Activated CD8-positive, alpha-beta T cell treated with anti-CD3 and anti-CD28 coated beads for 36 hours (primary cell): ENCODE measurements around the gene TYW3. TPM values are rescaled to one million over a fixed set of nuclear protein-coding genes. Genes with fewer than 3 reads are reported as not detected.

Experiments
- ATAC-seq: fragments of 200-7000 bp; cut with Tn5 transposase; one replicate; pipeline ENCODE4 v1.10.0; 2021; ENCODE audit warnings: mild to moderate bottlenecking, moderate library complexity
- CTCF ChIA-PET: fragments of 350-600 bp; sonication (Branson Sonifier 250); formaldehyde crosslinking; loops from one replicate; lab custom pipeline; 2021; ENCODE audit warnings: antibody characterized with exemption; lab: Charles Lee
- POLR2A ChIA-PET: fragments of 350-600 bp; sonication (Branson Sonifier 250); formaldehyde crosslinking; loops from one replicate; lab custom pipeline; 2021; ENCODE audit warnings: antibody characterized with exemption; lab: Charles Lee
- DNase-seq: peaks from one replicate; pipeline ENCODE4 v3.0.0-alpha.2; 2020
- H3K27ac Mint-ChIP-seq: one replicate; pipeline ENCODE4 v1.8.0; 2021; ENCODE audit warnings: mild to moderate bottlenecking, mixed read lengths
- H3K27me3 Mint-ChIP-seq: one replicate; pipeline ENCODE4 v1.8.0; 2021; ENCODE audit warnings: mixed read lengths
- H3K36me3 Mint-ChIP-seq: one replicate; pipeline ENCODE4 v1.8.0; 2021; ENCODE audit warnings: low read depth, mixed read lengths
- H3K4me1 Mint-ChIP-seq: one replicate; pipeline ENCODE4 v1.8.0; 2021; ENCODE audit warnings: low read depth, mixed read lengths
- H3K4me3 Mint-ChIP-seq: one replicate; pipeline ENCODE4 v1.8.0; 2021; ENCODE audit warnings: mild to moderate bottlenecking, moderate library complexity, mixed read lengths
- H3K9me3 Mint-ChIP-seq: one replicate; pipeline ENCODE4 v1.8.0; 2021; ENCODE audit warnings: mixed read lengths
- intact Hi-C: fragments of 100-400 bp; cut with micrococcal nuclease; formaldehyde crosslinking; loops from one replicate; pipeline ENCODE4 v1.10.0; 2022
- total RNA-seq, 2 experiments: library from RNA; stranded (reverse); gene quantifications; one replicate each; pipeline ENCODE4 v1.2.3, GENCODE V29; 2021
- TF ChIP-seq, protein P1 (sequence below): fragments of 200-600 bp; IDR thresholded peaks from one replicate; pipeline ENCODE4 v1.8.0; 2022; ENCODE audit warnings: antibody characterized with exemption, mild to moderate bottlenecking

TYW3 gene
- total RNA-seq, 2 experiments from 2014 or later: 22.0 to 24.4 TPM

DNA sequence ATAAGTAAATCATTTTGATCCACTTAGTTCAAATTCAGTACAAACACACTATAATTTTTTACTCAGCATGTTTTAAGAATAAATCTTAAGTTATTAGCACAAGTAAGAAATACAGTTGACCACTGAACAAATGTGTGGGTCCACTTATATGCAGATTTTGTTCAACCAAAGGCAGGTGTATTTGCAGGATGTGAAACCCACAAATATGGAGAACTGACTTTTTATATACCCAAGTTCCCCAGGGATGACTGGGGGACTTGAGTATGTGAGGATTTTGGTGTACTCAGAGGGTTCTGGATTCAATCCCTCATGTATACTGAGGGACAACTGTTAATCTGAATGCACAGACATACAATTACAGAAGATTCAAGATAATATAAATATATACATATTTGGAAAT lies 33.6 kb upstream of the TYW3 start:
- CTCF ChIA-PET: interaction anchor here (0.9 to 2.5 kb wide), 2 partner anchors 9 to 10 kb away, joined by 3 to 13 read pairs; no protein-coding TSS in a partner anchor
- H3K4me3 Mint-ChIP-seq: no peak overlapping the region

DNA sequence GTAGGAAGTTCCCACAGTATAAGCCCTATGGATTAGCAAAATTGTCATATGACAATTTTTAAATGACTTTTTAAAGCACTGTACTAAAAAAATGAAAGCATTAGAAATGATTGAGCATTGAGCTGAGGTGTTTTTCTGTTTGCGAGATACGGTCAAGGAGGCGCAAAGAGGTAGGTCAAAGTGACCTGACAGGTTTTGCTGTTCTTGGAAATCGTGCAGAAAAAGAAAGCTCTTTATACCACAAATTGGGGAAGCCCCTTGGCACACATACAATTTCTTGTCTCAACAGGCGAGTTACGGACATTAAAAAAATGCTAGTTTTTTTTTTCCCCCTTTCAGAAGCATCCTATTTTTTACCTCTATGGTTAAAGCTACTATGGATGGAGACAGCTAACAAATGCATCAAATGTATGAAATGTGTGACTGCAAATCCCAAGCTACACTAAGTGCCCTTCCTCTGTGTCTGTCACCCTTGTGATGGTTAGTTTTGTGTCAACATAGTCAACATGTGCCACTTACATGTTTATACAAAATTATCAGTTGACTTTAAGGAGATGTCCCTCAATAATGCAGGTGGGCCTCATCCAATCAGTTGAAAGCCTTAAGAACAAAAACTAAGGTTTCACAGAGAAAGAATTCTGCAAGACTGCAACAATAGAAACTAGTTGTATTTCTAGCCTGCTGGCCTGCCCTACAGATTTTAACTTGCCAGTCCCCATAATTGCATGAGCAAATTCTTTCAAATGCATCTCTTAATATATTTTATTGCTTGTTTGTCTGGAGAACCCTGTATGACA lies 29.4 kb upstream of the TYW3 start:
- no peak overlapping the region for H3K27ac Mint-ChIP-seq
- H3K4me1 Mint-ChIP-seq: no peaks in the 10 kb centered on the region
- no peaks in the 10 kb centered on the region for H3K9me3 Mint-ChIP-seq
- ChIA-PET POLR2A (no interaction called here), CTCF (interaction anchor here (1.1 to 1.7 kb wide), 3 partner anchors 14 to 122 kb away, joined by 3 to 6 read pairs (median 4); partner anchors contain the start of genes CRYZ and TYW3)
- intact Hi-C loops: no loop called here
- no peak for ATAC-seq
- TF ChIP-seq, protein P1, sequence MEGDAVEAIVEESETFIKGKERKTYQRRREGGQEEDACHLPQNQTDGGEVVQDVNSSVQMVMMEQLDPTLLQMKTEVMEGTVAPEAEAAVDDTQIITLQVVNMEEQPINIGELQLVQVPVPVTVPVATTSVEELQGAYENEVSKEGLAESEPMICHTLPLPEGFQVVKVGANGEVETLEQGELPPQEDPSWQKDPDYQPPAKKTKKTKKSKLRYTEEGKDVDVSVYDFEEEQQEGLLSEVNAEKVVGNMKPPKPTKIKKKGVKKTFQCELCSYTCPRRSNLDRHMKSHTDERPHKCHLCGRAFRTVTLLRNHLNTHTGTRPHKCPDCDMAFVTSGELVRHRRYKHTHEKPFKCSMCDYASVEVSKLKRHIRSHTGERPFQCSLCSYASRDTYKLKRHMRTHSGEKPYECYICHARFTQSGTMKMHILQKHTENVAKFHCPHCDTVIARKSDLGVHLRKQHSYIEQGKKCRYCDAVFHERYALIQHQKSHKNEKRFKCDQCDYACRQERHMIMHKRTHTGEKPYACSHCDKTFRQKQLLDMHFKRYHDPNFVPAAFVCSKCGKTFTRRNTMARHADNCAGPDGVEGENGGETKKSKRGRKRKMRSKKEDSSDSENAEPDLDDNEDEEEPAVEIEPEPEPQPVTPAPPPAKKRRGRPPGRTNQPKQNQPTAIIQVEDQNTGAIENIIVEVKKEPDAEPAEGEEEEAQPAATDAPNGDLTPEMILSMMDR: no peak
- no peak overlapping the region for H3K4me3 Mint-ChIP-seq
- DNase-seq: no peak
- H3K27me3 Mint-ChIP-seq: no peaks in the 10 kb centered on the region
- H3K36me3 Mint-ChIP-seq: peaks cover 11% of the 10 kb centered on the region

More for the DNA sequence above, 33.6 kb upstream of the TYW3 start:
- no peaks in the 10 kb centered on the region for H3K27me3 Mint-ChIP-seq
- TF ChIP-seq, protein P1: no peak
- ATAC-seq (no peak), DNase-seq (no peak)
- H3K27ac Mint-ChIP-seq: no peak overlapping the region
- intact Hi-C loops: no loop called here
- H3K4me1 Mint-ChIP-seq: no peaks in the 10 kb centered on the region
- H3K36me3 Mint-ChIP-seq: peaks cover 7% of the 10 kb centered on the region
- no peaks in the 10 kb centered on the region for H3K9me3 Mint-ChIP-seq
- POLR2A ChIA-PET: no interaction called here

DNA sequence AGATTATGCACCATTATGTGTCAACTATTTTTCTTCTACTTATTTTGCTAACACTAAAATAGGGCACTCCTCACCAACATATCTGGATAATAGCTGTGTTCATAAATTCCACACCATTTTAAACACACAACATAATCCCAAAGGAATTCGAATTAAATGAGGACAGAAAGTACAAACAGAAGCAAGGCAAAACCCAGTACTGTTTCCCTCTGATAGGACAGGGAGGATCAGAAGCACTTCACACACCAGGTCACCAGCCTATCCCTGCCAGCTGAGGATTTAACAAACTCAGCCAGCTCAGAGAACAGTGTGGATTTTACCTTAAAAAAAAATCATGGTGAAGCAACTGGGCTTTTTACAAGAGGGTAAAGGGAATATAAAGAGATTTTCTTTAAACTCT lies 20.1 kb upstream of the TYW3 start:
- POLR2A ChIA-PET: no interaction called here
- Mint-ChIP-seq H3K9me3 (no peaks in the 10 kb centered on the region), H3K4me1 (no peaks in the 10 kb centered on the region), H3K4me3 (no peak overlapping the region), H3K27ac (no peak overlapping the region), H3K36me3 (peaks cover 3% of the 10 kb centered on the region), H3K27me3 (no peaks in the 10 kb centered on the region)
- ATAC-seq: no peak
- TF ChIP-seq, protein P1: no peak
- CTCF ChIA-PET: interaction anchor here (1.1 to 1.2 kb wide), 2 partner anchors 23 to 59 kb away, joined by 4 to 7 read pairs; no protein-coding TSS in a partner anchor
- intact Hi-C loops: no loop called here
- DNase-seq: no peak

DNA sequence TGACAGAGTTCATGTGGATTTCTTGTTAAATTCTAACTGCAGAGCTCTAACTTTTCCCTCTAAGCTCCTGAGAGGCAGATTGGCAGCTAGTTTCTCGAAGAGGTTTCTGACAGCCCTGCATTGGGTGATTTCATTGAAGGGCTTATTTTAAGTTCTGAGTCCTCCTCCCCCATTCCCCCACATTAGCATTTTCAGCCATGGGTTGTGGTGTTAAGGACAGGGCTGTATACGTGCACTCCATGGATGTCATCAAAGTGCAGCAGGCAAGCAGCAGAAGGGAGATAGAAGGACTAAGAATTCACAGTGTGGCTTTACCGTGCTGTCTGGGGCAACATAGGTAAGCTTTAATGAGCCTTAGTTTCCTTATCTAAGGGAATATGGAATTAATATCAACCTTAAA lies 19.1 kb upstream of the TYW3 start:
- Mint-ChIP-seq H3K9me3 (no peaks in the 10 kb centered on the region), H3K27me3 (no peaks in the 10 kb centered on the region), H3K27ac (no peak overlapping the region), H3K4me3 (no peak overlapping the region), H3K4me1 (no peaks in the 10 kb centered on the region), H3K36me3 (peaks cover 3% of the 10 kb centered on the region)
- no peak for ATAC-seq
- TF ChIP-seq, protein P1: no peak
- ChIA-PET CTCF (interaction anchor here (1.2 to 2.8 kb wide), 2 partner anchors 24 kb away, joined by 7 to 9 read pairs; no protein-coding TSS in a partner anchor), POLR2A (no interaction called here)
- intact Hi-C loops: no loop called here
- DNase-seq: no peak
